HUES48 (cell line): ENCODE results near the gene CD22.

Source experiments
- H3K27ac ChIP-seq: one replicate; pipeline ENCODE4 v1.7.0; 2013; ENCODE audit warnings: low read depth, low read length, inconsistent platforms
- H3K27me3 ChIP-seq: 2 replicates; pipeline ENCODE4 v1.6.1; 2013; ENCODE audit warnings: mild to moderate bottlenecking, low read length; ENCODE audit not compliant: control insufficient read depth, insufficient read depth
- H3K36me3 ChIP-seq: 2 replicates; pipeline ENCODE4 v1.6.1; 2013; ENCODE audit warnings: low read length; ENCODE audit not compliant: control insufficient read depth, insufficient read depth
- H3K4me1 ChIP-seq: 2 replicates; pipeline ENCODE4 v1.6.1; 2013; ENCODE audit warnings: mild to moderate bottlenecking, low read length; ENCODE audit not compliant: control insufficient read depth, insufficient read depth
- H3K4me3 ChIP-seq: 2 replicates; pipeline ENCODE4 v1.5.1; 2013; ENCODE audit warnings: mild to moderate bottlenecking, low read depth, low read length
- H3K9ac ChIP-seq: 2 replicates; pipeline ENCODE4 v1.6.1; 2013; ENCODE audit warnings: mild to moderate bottlenecking, low read depth, low read length, moderate library complexity
- H3K9me3 ChIP-seq: 2 replicates; pipeline ENCODE4 v1.6.1; 2013; ENCODE audit warnings: low read length; ENCODE audit not compliant: control insufficient read depth, insufficient read depth

The CD22 gene

GRCh38 chr19:35315883-35316282, 13.1 kb upstream of the CD22 start:
- no peaks in the 10 kb centered on the region for H3K9me3 ChIP-seq
- H3K9ac ChIP-seq = no peak overlapping the region
- no peak overlapping the region for H3K4me3 ChIP-seq
- no peaks in the 10 kb centered on the region for H3K4me1 ChIP-seq
- no peaks in the 10 kb centered on the region for H3K27me3 ChIP-seq
- H3K36me3 ChIP-seq = no peaks in the 10 kb centered on the region
- H3K27ac ChIP-seq = no peak overlapping the region

GRCh38 chr19:35316560-35316959, 12.4 kb upstream of the CD22 start:
- no peaks in the 10 kb centered on the region for H3K9me3 ChIP-seq
- H3K27ac ChIP-seq = no peak overlapping the region
- H3K27me3 ChIP-seq = no peaks in the 10 kb centered on the region
- no peak overlapping the region for H3K9ac ChIP-seq
- no peak overlapping the region for H3K4me3 ChIP-seq
- no peaks in the 10 kb centered on the region for H3K36me3 ChIP-seq
- no peaks in the 10 kb centered on the region for H3K4me1 ChIP-seq

- Histone ChIP-seq H3K4me1 (no peaks in the 10 kb centered on the region), H3K36me3 (no peaks in the 10 kb centered on the region), H3K27ac (no peak overlapping the region), H3K27me3 (no peaks in the 10 kb centered on the region), H3K9ac (no peak overlapping the region), H3K9me3 (no peaks in the 10 kb centered on the region; the same call in 1 of the 2 replicates), H3K4me3 (no peak overlapping the region)
These were observed 11.4 kb upstream of the CD22 start for GRCh38 chr19:35317464-35318043.

GRCh38 chr19:35318679-35319448, 10.1 kb upstream of the CD22 start:
- H3K9me3 ChIP-seq = no peaks in the 10 kb centered on the region; the same call in 1 of the 2 replicates
- no peaks in the 10 kb centered on the region for H3K4me1 ChIP-seq
- no peak overlapping the region for H3K4me3 ChIP-seq
- H3K27ac ChIP-seq = no peak overlapping the region
- no peaks in the 10 kb centered on the region for H3K36me3 ChIP-seq
- no peak overlapping the region for H3K9ac ChIP-seq
- no peaks in the 10 kb centered on the region for H3K27me3 ChIP-seq

GRCh38 chr19:35320065-35320713, 8.8 kb upstream of the CD22 start:
- Histone ChIP-seq H3K4me1 (no peaks in the 10 kb centered on the region), H3K9ac (no peak overlapping the region), H3K27ac (no peak overlapping the region)

GRCh38 chr19:35321291-35321690, 7.7 kb upstream of the CD22 start:
- Histone ChIP-seq H3K9ac (no peak overlapping the region), H3K4me3 (no peak overlapping the region), H3K27ac (no peak overlapping the region), H3K27me3 (no peaks in the 10 kb centered on the region), H3K4me1 (no peaks in the 10 kb centered on the region), H3K36me3 (no peaks in the 10 kb centered on the region), H3K9me3 (no peaks in the 10 kb centered on the region; the same call in 1 of the 2 replicates)

More at GRCh38 chr19:35320065-35320713, 8.8 kb upstream of the CD22 start:
- no peak overlapping the region for H3K4me3 ChIP-seq
- no peaks in the 10 kb centered on the region for H3K27me3 ChIP-seq
- no peaks in the 10 kb centered on the region for H3K36me3 ChIP-seq
- no peaks in the 10 kb centered on the region; the same call in 1 of the 2 replicates for H3K9me3 ChIP-seq

GRCh38 chr19:35322014-35322413, 7.0 kb upstream of the CD22 start:
- Histone ChIP-seq H3K9me3 (no peaks in the 10 kb centered on the region; the same call in 1 of the 2 replicates), H3K27ac (no peak overlapping the region), H3K4me1 (no peaks in the 10 kb centered on the region), H3K9ac (no peak overlapping the region), H3K36me3 (no peaks in the 10 kb centered on the region), H3K27me3 (no peaks in the 10 kb centered on the region), H3K4me3 (no peak overlapping the region)

GRCh38 chr19:35327642-35328041, 1.3 kb upstream of the CD22 start:
- Histone ChIP-seq H3K27ac (no peak overlapping the region), H3K4me1 (no peaks in the 10 kb centered on the region), H3K9me3 (no peaks in the 10 kb centered on the region), H3K4me3 (no peak overlapping the region), H3K9ac (no peak overlapping the region), H3K36me3 (no peaks in the 10 kb centered on the region), H3K27me3 (no peaks in the 10 kb centered on the region)

GRCh38 chr19:35329323-35329722, 336 bp downstream of the CD22 start:
- H3K27ac ChIP-seq = no peak overlapping the region
- no peak overlapping the region for H3K9ac ChIP-seq
- H3K27me3 ChIP-seq = no peaks in the 10 kb centered on the region
- no peaks in the 10 kb centered on the region for H3K4me1 ChIP-seq
- no peak overlapping the region for H3K4me3 ChIP-seq
- H3K9me3 ChIP-seq = no peaks in the 10 kb centered on the region
- no peaks in the 10 kb centered on the region for H3K36me3 ChIP-seq

- Histone ChIP-seq H3K9ac (no peak overlapping the region), H3K4me3 (no peak overlapping the region), H3K4me1 (no peaks in the 10 kb centered on the region), H3K27ac (no peak overlapping the region), H3K9me3 (no peaks in the 10 kb centered on the region), H3K27me3 (no peaks in the 10 kb centered on the region), H3K36me3 (no peaks in the 10 kb centered on the region)
These were observed 1.5 kb downstream of the CD22 start for GRCh38 chr19:35330475-35330874.
